Mesenteric fat pad (tissue), 1 donor: ENCODE data around the gene SPTBN5. TPM values are rescaled to one million over a fixed set of nuclear protein-coding genes. Genes with fewer than 3 reads are reported as not detected.

Experiments
- DNase-seq: peaks from one replicate; pipeline ENCODE4 v3.0.0-alpha.2; 2020; ENCODE audit warnings: low spot score
- total RNA-seq: library from RNA; stranded (reverse); fragmentation: NEBNext Ultra II Directional; extraction: Animal tissue kit (Norgen Biotek cat#: 25700); gene quantifications from one replicate; pipeline ENCODE4 v1.2.1, GENCODE V29; 2021
- donor health status: DM: yes; HTN: yes; CAD: no.

Gene SPTBN5
- total RNA-seq, 1 donor from 2014 or later, result 1.6 TPM

GRCh38 chr15:41885321-41885720 lies 8.5 kb downstream of the SPTBN5 start:
- DNase-seq, result no peak

GRCh38 chr15:41884458-41884857 lies 9.4 kb downstream of the SPTBN5 start:
- no peak for DNase-seq

DNA sequence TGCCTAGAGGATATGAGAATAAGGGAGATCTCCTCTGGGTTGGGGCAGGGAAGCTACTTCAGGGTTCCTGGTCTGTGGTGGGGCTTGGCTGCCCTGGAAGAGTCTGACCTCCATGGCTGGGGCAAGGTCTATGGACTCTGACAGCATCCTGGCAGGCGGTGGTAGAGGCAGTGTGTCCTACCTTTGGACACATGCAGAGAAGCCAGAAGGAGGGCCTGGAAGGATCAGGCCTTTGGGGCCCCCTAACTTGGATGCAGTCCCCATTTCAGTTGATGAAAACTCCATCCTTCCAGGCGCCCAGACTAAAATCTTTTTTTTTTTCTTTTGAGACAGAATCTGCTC lies 10.4 kb downstream of the SPTBN5 start:
- no peak for DNase-seq

- no peak for DNase-seq
These were observed 11.0 kb downstream of the SPTBN5 start for GRCh38 chr15:41882689-41883483.

DNA sequence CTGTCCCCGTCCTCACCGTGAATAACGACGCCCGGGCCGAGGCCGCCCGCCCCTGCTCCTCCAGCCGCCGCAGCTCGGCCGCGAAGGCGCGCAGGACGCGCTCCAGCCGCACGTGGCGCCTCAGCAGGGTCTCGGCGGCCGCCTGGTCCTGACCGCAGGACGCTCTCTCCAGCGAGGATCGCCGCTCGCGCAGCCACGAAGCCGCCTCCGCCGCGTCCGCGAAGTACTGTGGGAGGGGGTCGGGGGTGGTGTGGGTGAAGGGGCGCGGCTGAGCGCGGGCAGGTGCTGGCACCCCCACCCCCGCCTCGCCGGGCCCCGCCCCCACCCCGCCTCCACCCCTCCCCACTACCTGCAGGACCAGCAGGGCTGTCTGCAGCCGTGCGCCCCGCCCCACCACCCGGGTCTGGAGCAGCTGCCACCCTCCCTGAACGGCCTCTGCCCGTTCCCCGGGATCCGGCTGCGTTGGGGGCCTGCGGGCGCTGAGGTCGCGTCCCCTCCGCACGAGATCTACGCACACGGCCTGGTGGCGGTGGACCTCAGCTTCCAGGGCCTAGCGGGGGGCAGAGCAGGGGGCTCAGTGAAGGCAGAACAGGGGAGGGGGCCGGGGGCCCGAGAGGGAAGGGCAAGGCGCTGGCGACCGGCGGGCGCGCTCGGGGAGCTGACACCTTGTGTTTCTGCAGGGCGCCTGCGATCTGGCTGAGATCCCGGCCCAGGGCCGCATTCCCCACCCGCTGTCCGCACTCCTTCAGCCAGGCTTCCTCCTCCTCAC lies 11.7 kb downstream of the SPTBN5 start:
- no peak for DNase-seq

GRCh38 chr15:41881550-41881919 lies 12.3 kb downstream of the SPTBN5 start:
- DNase-seq, result no peak

- no peak for DNase-seq
These were observed 12.8 kb downstream of the SPTBN5 start for GRCh38 chr15:41881086-41881485.

DNA sequence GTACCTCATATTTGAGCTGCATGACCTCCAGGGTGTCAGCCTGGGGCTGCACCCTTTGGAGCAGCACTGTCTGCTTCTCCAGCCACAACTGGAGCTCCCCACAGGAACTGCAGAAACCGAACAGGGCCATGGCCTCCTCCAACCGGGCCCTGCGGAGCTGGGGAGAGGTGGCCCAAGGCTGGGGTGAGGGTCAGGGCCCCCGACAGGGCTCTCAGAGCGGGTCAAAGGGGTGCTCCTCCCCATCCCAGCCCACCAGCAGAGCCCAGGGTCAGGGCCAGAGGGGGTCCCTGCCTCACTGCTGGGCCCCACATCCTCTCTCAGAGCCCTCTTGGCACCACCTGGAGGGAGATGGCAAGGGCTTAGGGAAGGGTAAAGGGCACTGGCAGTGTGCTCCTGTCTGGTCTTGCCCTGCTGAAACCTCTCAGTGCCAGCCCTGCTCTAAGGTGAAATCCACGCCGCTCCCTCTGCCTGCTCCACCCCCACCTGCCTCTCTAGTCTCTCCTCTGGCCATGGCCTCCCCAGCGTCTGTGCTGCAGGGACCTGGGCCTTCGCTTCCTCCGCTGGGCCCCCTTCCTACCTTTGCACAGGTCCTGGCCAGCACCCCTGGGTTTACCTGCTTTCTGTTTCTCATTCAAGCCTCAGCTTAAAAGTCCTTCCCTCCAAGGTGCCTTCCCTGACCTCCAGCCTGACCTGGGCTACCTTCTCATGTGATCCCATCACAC lies 13.5 kb downstream of the SPTBN5 start:
- no peak for DNase-seq

GRCh38 chr15:41879321-41879845 lies 14.5 kb downstream of the SPTBN5 start:
- DNase-seq, result no peak

- no peak for DNase-seq
These were observed 15.5 kb downstream of the SPTBN5 start for GRCh38 chr15:41878355-41878699.

DNA sequence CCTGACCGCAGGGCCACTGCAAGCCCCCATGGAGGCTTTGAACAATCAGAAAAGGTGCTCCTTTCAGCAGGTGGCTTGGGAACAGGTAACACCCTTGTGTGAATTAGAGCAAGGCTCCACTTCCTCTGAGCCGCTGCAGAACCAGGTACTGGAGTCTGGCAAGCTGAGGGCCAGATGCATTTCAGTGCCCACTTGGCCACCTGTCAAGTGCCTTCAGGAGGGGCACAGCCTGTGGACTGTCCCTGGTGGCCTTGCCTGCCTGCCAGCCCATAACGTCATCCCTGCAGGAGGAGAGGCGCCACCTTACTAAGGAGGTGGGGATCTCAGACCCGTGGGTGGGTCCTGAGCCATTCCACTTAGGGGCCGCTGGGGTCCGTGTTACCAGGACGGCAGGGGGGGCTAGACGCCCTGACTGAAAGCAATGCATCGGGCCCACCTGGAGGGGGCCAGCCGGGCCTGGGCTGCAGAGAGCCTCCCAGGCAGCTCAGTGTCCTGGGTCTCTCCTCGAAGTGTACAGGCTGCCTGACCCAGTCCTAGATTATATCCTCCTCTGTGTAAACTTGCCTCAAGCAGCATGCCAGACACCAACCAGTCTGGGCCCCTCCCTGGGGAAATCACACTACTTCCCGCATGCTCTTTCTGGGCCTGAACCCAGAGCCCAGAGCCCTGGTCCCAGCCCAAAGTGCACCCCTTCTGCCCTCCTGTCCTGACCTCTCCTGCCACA lies 16.1 kb downstream of the SPTBN5 start:
- no peak for DNase-seq

GRCh38 chr15:41876689-41877088 lies 17.2 kb downstream of the SPTBN5 start:
- no peak for DNase-seq

- DNase-seq, result no peak
These were observed 17.8 kb downstream of the SPTBN5 start for GRCh38 chr15:41876007-41876406.

- DNase-seq, result no peak
These were observed 19.1 kb downstream of the SPTBN5 start for GRCh38 chr15:41874736-41875135.

DNA sequence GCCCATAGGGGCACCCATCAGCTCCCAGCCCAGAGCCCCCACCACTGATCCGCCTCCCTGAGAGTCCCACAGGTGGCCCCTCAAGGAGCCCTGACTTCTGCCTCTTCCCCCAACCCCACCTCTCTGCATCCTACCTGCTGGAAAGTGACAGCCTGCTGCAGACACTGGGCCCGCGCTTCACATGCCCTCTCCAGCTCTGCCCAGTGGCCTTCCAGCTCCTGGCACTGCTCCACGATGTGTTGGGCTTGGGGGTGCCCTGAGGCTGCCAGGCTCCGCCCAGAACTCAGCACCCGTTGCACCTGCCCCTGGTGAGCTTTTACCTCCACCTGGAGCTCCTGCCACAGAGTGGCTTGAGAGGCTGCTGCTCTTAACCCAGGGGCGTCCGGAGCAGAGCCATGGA lies 20.1 kb downstream of the SPTBN5 start:
- DNase-seq, result no peak

DNA sequence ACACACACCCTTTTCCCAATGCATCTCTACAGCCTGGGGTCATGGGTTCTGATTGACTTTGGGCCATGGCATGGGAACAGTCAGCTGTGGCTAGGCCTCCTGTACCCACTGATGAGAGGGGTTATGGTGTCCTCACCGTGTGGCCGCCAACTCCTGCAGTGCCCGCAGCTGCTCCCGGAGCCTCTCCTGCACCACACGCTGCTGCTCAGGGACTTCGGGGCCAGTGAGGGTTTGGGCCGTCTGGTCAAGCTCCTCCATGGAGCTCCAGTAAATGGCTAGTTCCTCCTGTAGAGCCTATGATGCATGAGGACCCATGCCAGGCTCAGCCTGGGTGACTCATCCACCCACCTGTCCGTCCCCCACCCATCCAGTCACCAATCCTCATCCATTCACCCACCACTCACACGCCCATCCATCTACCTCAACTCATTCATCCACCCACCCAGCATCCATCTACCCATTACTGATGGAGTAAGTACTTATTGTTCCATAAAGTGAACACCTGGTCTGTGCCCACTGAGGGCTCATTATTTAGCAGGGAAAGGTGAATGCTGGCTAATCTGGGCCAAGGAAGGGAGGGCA lies 21.6 kb downstream of the SPTBN5 start:
- no peak for DNase-seq

GRCh38 chr15:41871175-41871905 lies 22.5 kb downstream of the SPTBN5 start:
- no peak for DNase-seq

- no peak for DNase-seq
These were observed 23.2 kb downstream of the SPTBN5 start for GRCh38 chr15:41870689-41871081.

- DNase-seq, result no peak
These were observed 23.8 kb downstream of the SPTBN5 start for GRCh38 chr15:41869770-41870688.
